ENCODE measurements around the gene MICAL1.
"Not testable (repeated sequence)": the region's sequence is repeated elsewhere in the genome, so short reads cannot be mapped to it uniquely, and the experiment has no call there.

The MICAL1 gene

GRCh38 chr6:109469591-109470189 lies 14.1 kb upstream of the MICAL1 start:
- TF ChIP-seq CTCF (conservative IDR thresholded peaks at IDR 0.05; ENCODE audit: control insufficient read depth, insufficient read depth, low read depth, low read length) = no peak
- no peak for DNase-seq (ENCODE audit: low read depth)
- no peak overlapping the region for H3K4me3 ChIP-seq (ENCODE audit: control insufficient read depth, low read depth, low read length)

GRCh38 chr6:109467696-109468095 lies 12.1 kb upstream of the MICAL1 start:
- no peak for DNase-seq (ENCODE audit: low read depth)
- H3K4me3 ChIP-seq (ENCODE audit: control insufficient read depth, low read depth, low read length) = no peak overlapping the region

DNA sequence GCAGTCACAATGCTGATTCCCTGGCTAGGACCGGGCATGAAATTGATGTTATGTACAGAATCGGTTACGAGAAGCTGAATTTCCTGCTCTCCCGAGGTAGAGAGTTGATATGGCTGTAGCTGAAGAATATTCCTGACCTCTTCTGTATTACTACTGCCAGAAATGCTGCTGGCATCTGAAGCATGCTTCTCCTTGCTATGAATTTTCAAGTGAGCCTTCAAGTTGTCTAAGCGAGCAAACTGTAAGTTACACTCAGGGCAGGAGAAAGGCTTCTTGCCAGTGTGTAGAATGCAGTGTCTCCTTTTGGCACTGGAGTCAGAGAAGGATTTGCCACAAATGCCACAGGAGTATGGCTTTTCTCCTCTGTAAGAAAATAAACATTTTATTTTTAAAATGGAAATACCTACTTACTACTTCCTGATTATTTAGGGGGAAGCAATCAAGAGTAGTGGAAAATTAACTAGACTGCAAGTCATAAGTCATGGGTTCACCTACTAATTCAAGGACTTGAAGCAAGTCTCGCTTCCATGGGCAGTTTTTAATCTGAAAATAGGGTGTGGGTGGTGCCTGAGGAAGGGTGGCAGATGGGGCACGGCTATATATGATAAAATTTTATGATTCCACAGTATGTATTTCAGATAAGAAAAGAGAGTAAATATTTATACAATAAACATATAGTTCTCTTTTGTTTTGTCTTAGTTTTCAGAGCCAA lies 10.8 kb upstream of the MICAL1 start:
- no peak for TF ChIP-seq CTCF (conservative IDR thresholded peaks at IDR 0.05; ENCODE audit: control insufficient read depth, insufficient read depth, low read depth, low read length)

More at GRCh38 chr6:109467696-109468095, 12.1 kb upstream of the MICAL1 start:
- no peak for TF ChIP-seq CTCF (conservative IDR thresholded peaks at IDR 0.05; ENCODE audit: control insufficient read depth, insufficient read depth, low read depth, low read length)

DNA sequence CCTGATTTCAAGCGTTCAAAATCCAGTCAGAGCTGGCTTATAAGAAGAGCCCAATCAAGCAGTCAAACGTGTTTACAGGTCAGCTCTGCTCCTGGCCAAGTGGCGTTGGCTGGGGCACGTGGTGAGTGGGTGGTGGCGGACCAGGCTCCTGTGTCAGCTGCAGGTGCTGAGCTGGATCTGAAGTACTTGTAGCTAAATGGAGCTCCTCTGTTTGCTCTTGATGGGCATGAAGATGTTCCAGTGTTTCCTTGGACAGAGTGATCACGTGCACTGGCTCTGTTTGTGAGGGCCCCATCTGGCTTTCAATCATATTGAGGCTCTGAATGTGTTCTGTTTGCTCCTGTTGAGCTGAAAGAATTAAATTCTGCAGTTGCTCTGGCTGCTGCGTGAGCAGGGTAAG lies 10.2 kb upstream of the MICAL1 start:
- TF ChIP-seq CTCF (conservative IDR thresholded peaks at IDR 0.05; ENCODE audit: control insufficient read depth, insufficient read depth, low read depth, low read length) = no peak
- DNase-seq (ENCODE audit: low read depth) = no peak
- H3K4me3 ChIP-seq (ENCODE audit: control insufficient read depth, low read depth, low read length) = no peak overlapping the region

More for the DNA sequence above, 10.8 kb upstream of the MICAL1 start:
- DNase-seq (ENCODE audit: low read depth) = no peak
- no peak overlapping the region for H3K4me3 ChIP-seq (ENCODE audit: control insufficient read depth, low read depth, low read length)

- no peak overlapping the region for H3K4me3 ChIP-seq (ENCODE audit: control insufficient read depth, low read depth, low read length)
- no peak for DNase-seq (ENCODE audit: low read depth)
- TF ChIP-seq CTCF (conservative IDR thresholded peaks at IDR 0.05; ENCODE audit: control insufficient read depth, insufficient read depth, low read depth, low read length) = no peak
Observed at GRCh38 chr6:109461733-109462526, 6.4 kb upstream of the MICAL1 start.

GRCh38 chr6:109461205-109461604 lies 5.6 kb upstream of the MICAL1 start:
- DNase-seq (ENCODE audit: low read depth); H3K4me3 ChIP-seq (ENCODE audit: control insufficient read depth, low read depth, low read length): not testable (repeated sequence)

Data from fibroblast of mammary gland (primary cell).